ENCODE measurements around the gene WFIKKN2. TPM values are rescaled to one million over a fixed set of nuclear protein-coding genes. Genes with fewer than 3 reads are reported as not detected.
A peak's percentile ranks its signal among the peaks of the same experiment; 100 is the strongest.

WFIKKN2 gene
- total RNA-seq, 1 experiment from 2014 or later = 0.11 TPM

GRCh38 chr17:50867363-50868139 lies 32.2 kb downstream of the WFIKKN2 start (continued):
- TF ChIP-seq E2F1 (CRISPR knock-in tag; IDR thresholded peaks at IDR 0.05) = no peak

- peaks cover 24% of the 10 kb centered on the region for H3K4me1 Mint-ChIP-seq
- ATAC-seq (no peak), DNase-seq (ENCODE audit: low spot score) (no peak)
- TF ChIP-seq ZNF423 (CRISPR knock-in tag; IDR thresholded peaks at IDR 0.05) = no peak
- no peak for TF ChIP-seq CBFB (CRISPR knock-in tag; IDR thresholded peaks at IDR 0.05; ENCODE audit: low read depth)
- TF ChIP-seq ZNF416 (CRISPR knock-in tag; IDR thresholded peaks at IDR 0.05) = no peak
- TF ChIP-seq CREM (CRISPR knock-in tag; IDR thresholded peaks at IDR 0.05) = no peak
- no peak for TF ChIP-seq SMAD4 (CRISPR knock-in tag; IDR thresholded peaks at IDR 0.05)
- TF ChIP-seq ATF6 (CRISPR knock-in tag; IDR thresholded peaks at IDR 0.05) = no peak
- TF ChIP-seq TCF7 (CRISPR knock-in tag; IDR thresholded peaks at IDR 0.05; ENCODE audit: low read depth) = no peak
- TF ChIP-seq MAX (CRISPR knock-in tag; IDR thresholded peaks at IDR 0.05) = no peak
- TF ChIP-seq ZNF532 (CRISPR knock-in tag; IDR thresholded peaks at IDR 0.05; ENCODE audit: borderline replicate concordance) = no peak
- no peak for TF ChIP-seq NR1H2 (CRISPR knock-in tag; IDR thresholded peaks at IDR 0.05)
- TF ChIP-seq HMGXB4 (CRISPR knock-in tag; IDR thresholded peaks at IDR 0.05) = no peak
- TF ChIP-seq ERG (CRISPR knock-in tag; IDR thresholded peaks at IDR 0.05) = no peak
- TF ChIP-seq GRHL2 (CRISPR knock-in tag; IDR thresholded peaks at IDR 0.05; ENCODE audit: insufficient replicate concordance, severe bottlenecking) = no peak
- no peak for TF ChIP-seq TP53 (CRISPR knock-in tag; IDR thresholded peaks at IDR 0.05)
- TF ChIP-seq ZNF425 (CRISPR knock-in tag; conservative IDR thresholded peaks at IDR 0.05) = no peak
- no peak for TF ChIP-seq RORB (CRISPR knock-in tag; IDR thresholded peaks at IDR 0.05)
- TF ChIP-seq FOXK1 (CRISPR knock-in tag; IDR thresholded peaks at IDR 0.05) = no peak
- H3K27ac Mint-ChIP-seq = peak overlapping the region; percentile 100
- peaks cover 3% of the 10 kb centered on the region for H3K36me3 Mint-ChIP-seq
- ChIA-PET POLR2A (interaction anchor here (1.9 to 3.3 kb wide), 7 partner anchors 16 to 317 kb away, joined by 6 to 47 read pairs (median 10); partner anchors contain the start of gene SPAG9), CTCF (interaction anchor here (1.0 to 6.0 kb wide), 3 partner anchors 16 to 326 kb away, joined by 7 to 63 read pairs (median 22); no protein-coding TSS in a partner anchor)
- H3K9me3 Mint-ChIP-seq = no peaks in the 10 kb centered on the region
- H3K27me3 Mint-ChIP-seq (ENCODE audit: low read depth) = no peaks in the 10 kb centered on the region
- peak overlapping the region; percentile 95 for H3K4me3 Mint-ChIP-seq
Measured at GRCh38 chr17:50868140-50868438, 32.7 kb downstream of the WFIKKN2 start.
